Endodermal cell (in vitro differentiated cells): ENCODE results near the gene MTHFD1L. TPM values are rescaled to one million over a fixed set of nuclear protein-coding genes. Genes with fewer than 3 reads are reported as not detected.

ENCODE experiments used
- DNase-seq: peaks from one replicate; pipeline ENCODE4 v3.0.0-alpha.2; 2017
- H3K27ac ChIP-seq: 2 replicates; pipeline ENCODE4 v1.5.1; 2013; ENCODE audit warnings: mild to moderate bottlenecking, low read depth, low read length, moderate library complexity
- H3K27me3 ChIP-seq: 2 replicates; pipeline ENCODE4 v1.6.1; 2013; ENCODE audit warnings: mild to moderate bottlenecking, low read length, moderate library complexity; ENCODE audit not compliant: insufficient read depth, control insufficient read depth, poor library complexity, severe bottlenecking
- H3K36me3 ChIP-seq: 2 replicates; pipeline ENCODE4 v1.7.0; 2013; ENCODE audit warnings: mild to moderate bottlenecking, low read length, moderate library complexity; ENCODE audit not compliant: control insufficient read depth, insufficient read depth
- H3K4me1 ChIP-seq: one replicate; pipeline ENCODE4 v1.7.0; 2013; ENCODE audit warnings: low read length; ENCODE audit not compliant: control insufficient read depth, insufficient read depth
- H3K4me3 ChIP-seq: 2 replicates; pipeline ENCODE4 v1.5.1; 2013; ENCODE audit warnings: mild to moderate bottlenecking, low read length, moderate library complexity
- H3K9ac ChIP-seq: 2 replicates; pipeline ENCODE4 v1.6.1; 2013; ENCODE audit warnings: mild to moderate bottlenecking, low read length, moderate library complexity; ENCODE audit not compliant: poor library complexity, severe bottlenecking; ENCODE audit errors: extremely low read depth
- H3K9me3 ChIP-seq: 2 replicates; pipeline ENCODE4 v1.6.1; 2013; ENCODE audit warnings: mild to moderate bottlenecking, low read length, moderate library complexity; ENCODE audit not compliant: control insufficient read depth
- H3K27ac Mint-ChIP-seq: 2 replicates; pipeline ENCODE4 v1.8.0; 2020; ENCODE audit warnings: mixed read lengths
- H3K27me3 Mint-ChIP-seq: 2 replicates; pipeline ENCODE4 v1.8.0; 2021; ENCODE audit warnings: mild to moderate bottlenecking, mixed read lengths; ENCODE audit not compliant: insufficient read depth
- H3K36me3 Mint-ChIP-seq: 2 replicates; pipeline ENCODE4 v1.8.0; 2020; ENCODE audit warnings: low read depth, mixed read lengths
- H3K4me1 Mint-ChIP-seq: 2 replicates; pipeline ENCODE4 v1.8.0; 2020; ENCODE audit warnings: mixed read lengths
- H3K4me3 Mint-ChIP-seq: 2 replicates; pipeline ENCODE4 v1.8.0; 2020; ENCODE audit warnings: mild to moderate bottlenecking, moderate library complexity, mixed read lengths
- H3K9me3 Mint-ChIP-seq: 2 replicates; pipeline ENCODE4 v1.8.0; 2020; ENCODE audit warnings: mild to moderate bottlenecking, mixed read lengths
- WGBS, 2 experiments: methylation state at CpG; one replicate each; pipeline versions ENCODE4 v1.1.5 to v1.1.7; 2013; ENCODE audit warnings: missing lambda C conversion rate in 2 of 2, mixed read lengths in 1 of 2; ENCODE audit not compliant: insufficient coverage in 1 of 2, insufficient read length in 1 of 2; 5-methylcytosine and 5-hydroxymethylcytosine counted together
- total RNA-seq, 2 donors: library from RNA; stranded (reverse); fragmentation: NEBNext Ultra II Directional in 1 of 2; extraction: Animal tissue kit (Norgen Biotek cat#: 25700) in 1 of 2; gene quantifications; 2 replicates in 1 of 2; 3 replicates in 1 of 2; pipeline ENCODE4 v1.2.1, GENCODE V29; 2021
- TF ChIP-seq, protein P1 (sequence below): fragments of 200-600 bp; sonication (generic); conservative IDR thresholded peaks from 2 replicates; pipeline ENCODE4 v1.5.0; 2021; ENCODE audit warnings: antibody characterized with exemption, mild to moderate bottlenecking

MTHFD1L gene
- total RNA-seq, 2 donors from 2014 or later, result 70.2 to 72.6 TPM

DNA sequence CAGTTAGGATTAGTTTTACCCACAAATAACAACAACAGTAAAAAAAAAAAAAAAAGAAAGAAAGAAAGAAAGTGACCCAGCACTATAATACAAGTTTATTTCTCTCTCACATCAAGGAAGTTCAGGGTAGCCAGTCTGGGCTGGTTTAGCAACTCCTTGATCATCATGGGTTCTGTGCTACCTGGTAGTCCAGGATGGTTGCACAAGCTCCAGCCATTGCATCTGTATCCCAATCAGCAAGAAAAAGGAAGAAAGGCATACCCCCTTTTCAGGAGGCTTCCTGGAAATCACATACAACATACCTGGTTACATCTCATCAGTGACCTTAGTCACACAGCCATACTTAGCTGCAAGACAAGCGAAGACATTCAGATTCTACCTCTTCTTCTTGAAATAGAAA, 128.5 kb downstream of the MTHFD1L start:
- Mint-ChIP-seq H3K4me1 (no peaks in the 10 kb centered on the region), H3K4me3 (no peak overlapping the region), H3K36me3 (peaks cover 36% of the 10 kb centered on the region), H3K27me3 (no peaks in the 10 kb centered on the region), H3K9me3 (no peaks in the 10 kb centered on the region), H3K27ac (no peak overlapping the region)
- 97 to 100% methylated on average over 1 of the region's 1 CpG for WGBS, 2 experiments
- no peak for DNase-seq
- Histone ChIP-seq H3K4me1 (no peaks in the 10 kb centered on the region), H3K36me3 (peaks cover 46% of the 10 kb centered on the region), H3K9me3 (no peaks in the 10 kb centered on the region), H3K4me3 (no peak overlapping the region), H3K27ac (no peak overlapping the region), H3K27me3 (no peaks in the 10 kb centered on the region), H3K9ac (no peak overlapping the region)
- TF ChIP-seq, protein P1, sequence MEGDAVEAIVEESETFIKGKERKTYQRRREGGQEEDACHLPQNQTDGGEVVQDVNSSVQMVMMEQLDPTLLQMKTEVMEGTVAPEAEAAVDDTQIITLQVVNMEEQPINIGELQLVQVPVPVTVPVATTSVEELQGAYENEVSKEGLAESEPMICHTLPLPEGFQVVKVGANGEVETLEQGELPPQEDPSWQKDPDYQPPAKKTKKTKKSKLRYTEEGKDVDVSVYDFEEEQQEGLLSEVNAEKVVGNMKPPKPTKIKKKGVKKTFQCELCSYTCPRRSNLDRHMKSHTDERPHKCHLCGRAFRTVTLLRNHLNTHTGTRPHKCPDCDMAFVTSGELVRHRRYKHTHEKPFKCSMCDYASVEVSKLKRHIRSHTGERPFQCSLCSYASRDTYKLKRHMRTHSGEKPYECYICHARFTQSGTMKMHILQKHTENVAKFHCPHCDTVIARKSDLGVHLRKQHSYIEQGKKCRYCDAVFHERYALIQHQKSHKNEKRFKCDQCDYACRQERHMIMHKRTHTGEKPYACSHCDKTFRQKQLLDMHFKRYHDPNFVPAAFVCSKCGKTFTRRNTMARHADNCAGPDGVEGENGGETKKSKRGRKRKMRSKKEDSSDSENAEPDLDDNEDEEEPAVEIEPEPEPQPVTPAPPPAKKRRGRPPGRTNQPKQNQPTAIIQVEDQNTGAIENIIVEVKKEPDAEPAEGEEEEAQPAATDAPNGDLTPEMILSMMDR, result no peak

DNA sequence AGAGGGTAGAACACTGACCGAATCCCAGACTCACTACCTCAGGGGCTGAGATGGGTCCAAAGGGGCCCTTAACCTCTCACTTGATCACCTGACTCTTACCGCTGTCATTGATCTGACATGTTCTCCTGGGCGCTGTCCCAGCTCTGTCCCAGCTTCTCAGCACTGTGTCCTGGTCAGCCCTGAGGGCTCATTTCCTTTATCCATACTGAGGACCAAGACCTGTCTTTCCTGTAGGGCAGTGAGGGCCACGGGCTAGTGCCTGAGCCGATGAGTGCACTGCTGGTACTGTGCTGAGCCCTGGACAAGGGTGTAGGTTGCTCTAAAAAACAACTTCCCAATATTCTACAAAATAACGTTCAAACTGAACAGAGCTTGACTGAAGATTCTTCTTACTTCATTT, 131.5 kb downstream of the MTHFD1L start:
- Histone ChIP-seq H3K4me3 (no peak overlapping the region), H3K9me3 (no peaks in the 10 kb centered on the region), H3K27ac (no peak overlapping the region), H3K9ac (no peak overlapping the region), H3K27me3 (no peaks in the 10 kb centered on the region), H3K4me1 (no peaks in the 10 kb centered on the region), H3K36me3 (peaks cover 36% of the 10 kb centered on the region)
- no peaks in the 10 kb centered on the region for H3K4me1 Mint-ChIP-seq
- no peak for DNase-seq
- no peak overlapping the region for H3K4me3 Mint-ChIP-seq
- peak overlapping the region; percentile 39 for H3K27ac Mint-ChIP-seq
- H3K27me3 Mint-ChIP-seq, result no peaks in the 10 kb centered on the region
- H3K9me3 Mint-ChIP-seq, result no peaks in the 10 kb centered on the region
- TF ChIP-seq, protein P1, result no peak
- H3K36me3 Mint-ChIP-seq, result peaks cover 37% of the 10 kb centered on the region
- WGBS, 2 experiments, result 95 to 100% methylated on average over 3 to 6 of the region's 6 CpGs

DNA sequence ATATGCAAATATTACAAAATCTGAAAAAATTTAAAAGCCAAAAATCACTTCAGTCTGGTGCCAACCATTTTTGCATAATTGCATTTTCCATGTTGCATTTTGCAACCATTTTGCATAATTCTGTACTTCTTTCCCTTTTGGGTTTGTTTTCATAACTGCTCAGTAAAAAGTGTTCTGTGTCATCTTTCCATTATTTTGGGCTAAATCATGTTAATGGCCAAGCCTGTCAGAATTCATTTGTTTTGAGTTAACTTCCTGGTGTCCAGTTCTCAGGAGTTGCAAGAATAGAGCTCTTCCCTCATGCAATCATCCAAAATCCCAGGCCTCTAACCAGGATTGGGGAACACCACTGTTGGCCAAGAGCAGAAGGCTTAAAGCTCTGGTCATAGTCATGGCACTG, 133.6 kb downstream of the MTHFD1L start:
- TF ChIP-seq, protein P1, result no peak
- Histone ChIP-seq H3K27me3 (no peaks in the 10 kb centered on the region), H3K9ac (no peak overlapping the region), H3K36me3 (peaks cover 28% of the 10 kb centered on the region), H3K4me3 (no peak overlapping the region), H3K9me3 (no peaks in the 10 kb centered on the region), H3K4me1 (no peaks in the 10 kb centered on the region), H3K27ac (no peak overlapping the region)
- Mint-ChIP-seq H3K36me3 (peaks cover 27% of the 10 kb centered on the region), H3K9me3 (no peaks in the 10 kb centered on the region), H3K4me1 (no peaks in the 10 kb centered on the region), H3K27me3 (no peaks in the 10 kb centered on the region), H3K27ac (no peak overlapping the region), H3K4me3 (no peak overlapping the region)
- DNase-seq, result no peak
